DMS153 treated with DMSO at 0.1 percent for 48 hours (cell line): ENCODE measurements around the gene LRIT1.

Experiments used
- DNase-seq: peaks from one replicate; lab custom pipeline; 2025; ENCODE audit not compliant: unreplicated experiment; lab: John Stamatoyannopoulos, UW

LRIT1 gene

DNA sequence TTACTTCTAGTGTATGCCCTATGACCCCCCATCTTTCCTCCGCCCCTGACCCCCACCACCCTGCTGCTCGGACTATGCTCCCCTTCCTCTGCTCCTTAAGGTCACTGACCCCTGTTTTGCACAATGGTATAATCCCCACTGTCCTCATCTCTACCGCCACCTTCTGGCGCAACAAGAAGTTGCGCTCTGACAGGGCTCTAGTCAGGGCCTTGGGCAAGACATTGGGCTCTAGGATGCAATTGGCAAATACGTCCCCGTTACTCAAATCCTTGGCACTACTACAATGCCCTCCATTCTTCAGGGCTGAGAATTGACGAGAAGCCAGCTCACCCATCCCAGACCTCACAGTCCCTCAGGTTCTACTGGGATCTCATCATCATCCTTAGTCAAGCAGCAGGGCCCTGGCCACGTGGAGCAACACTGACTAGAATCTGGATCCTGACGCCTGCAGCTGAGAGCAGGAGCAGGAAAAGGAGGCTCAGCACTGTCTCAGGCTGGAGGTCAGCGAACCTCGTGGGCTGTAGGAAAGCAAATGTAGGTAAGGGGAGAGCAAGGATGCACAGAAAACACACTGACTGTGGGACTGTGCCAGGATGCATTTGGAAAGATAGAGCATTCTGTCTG lies 26.6 kb downstream of the LRIT1 start:
- no peak for DNase-seq

GRCh38 chr10:84214046-84214572 lies 27.2 kb downstream of the LRIT1 start:
- no peak for DNase-seq

- DNase-seq = no peak
Measured at GRCh38 chr10:84213076-84213475, 28.3 kb downstream of the LRIT1 start.

- no peak for DNase-seq
Measured at GRCh38 chr10:84212014-84212413, 29.3 kb downstream of the LRIT1 start.

DNA sequence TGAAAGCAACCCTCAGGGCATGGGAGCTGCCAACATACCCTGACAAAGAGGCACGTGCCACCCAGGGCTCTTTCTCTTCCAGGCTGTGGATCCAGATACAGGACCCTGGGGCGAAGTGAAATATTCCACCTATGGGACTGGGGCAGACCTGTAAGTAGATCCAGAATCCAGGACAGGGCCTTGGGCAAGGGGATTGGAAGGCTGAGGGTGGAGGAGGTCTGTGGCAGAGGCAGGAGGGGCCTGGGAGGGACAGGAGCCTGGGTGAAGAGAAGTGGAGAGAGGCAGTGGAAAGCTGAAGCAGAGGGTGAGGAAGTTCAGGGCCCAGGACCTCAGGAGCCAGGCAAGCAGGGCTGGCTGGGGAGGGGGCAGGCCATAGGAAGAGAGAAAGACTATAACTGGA lies 29.8 kb downstream of the LRIT1 start:
- DNase-seq = no peak

GRCh38 chr10:84208023-84208422 lies 33.3 kb downstream of the LRIT1 start:
- DNase-seq = no peak

DNA sequence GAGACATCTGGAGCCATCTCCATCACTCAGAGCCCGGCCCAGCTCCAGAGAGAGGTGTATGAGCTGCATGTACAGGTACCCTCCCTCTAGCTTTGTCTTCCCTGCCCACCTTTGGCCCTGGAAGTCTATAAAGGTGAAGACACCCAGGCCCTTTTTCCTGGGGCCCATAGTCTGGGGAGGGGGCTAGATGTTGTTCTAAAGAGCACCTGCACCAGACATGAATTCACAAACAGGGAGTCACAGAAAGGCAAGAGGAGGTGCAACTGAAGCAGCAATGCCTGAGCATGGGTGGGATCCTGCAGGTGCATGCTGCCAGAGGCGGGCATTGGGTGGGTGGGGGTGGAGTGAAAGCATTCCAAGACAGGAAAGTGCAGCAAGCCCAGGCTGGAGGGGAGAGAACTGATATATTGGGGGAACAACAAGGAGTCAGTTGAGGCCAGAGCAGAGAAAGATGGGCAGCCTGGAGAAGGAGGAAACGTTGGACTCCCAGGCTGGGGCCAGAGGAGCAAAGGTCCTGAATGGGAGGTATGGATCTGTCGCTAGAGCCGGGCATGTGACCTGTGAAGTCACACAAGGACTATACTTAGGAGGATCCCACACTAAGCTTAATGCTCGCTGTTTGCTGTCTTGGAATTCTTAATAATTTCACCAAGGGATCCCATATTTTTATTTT lies 35.4 kb downstream of the LRIT1 start:
- DNase-seq = no peak

DNA sequence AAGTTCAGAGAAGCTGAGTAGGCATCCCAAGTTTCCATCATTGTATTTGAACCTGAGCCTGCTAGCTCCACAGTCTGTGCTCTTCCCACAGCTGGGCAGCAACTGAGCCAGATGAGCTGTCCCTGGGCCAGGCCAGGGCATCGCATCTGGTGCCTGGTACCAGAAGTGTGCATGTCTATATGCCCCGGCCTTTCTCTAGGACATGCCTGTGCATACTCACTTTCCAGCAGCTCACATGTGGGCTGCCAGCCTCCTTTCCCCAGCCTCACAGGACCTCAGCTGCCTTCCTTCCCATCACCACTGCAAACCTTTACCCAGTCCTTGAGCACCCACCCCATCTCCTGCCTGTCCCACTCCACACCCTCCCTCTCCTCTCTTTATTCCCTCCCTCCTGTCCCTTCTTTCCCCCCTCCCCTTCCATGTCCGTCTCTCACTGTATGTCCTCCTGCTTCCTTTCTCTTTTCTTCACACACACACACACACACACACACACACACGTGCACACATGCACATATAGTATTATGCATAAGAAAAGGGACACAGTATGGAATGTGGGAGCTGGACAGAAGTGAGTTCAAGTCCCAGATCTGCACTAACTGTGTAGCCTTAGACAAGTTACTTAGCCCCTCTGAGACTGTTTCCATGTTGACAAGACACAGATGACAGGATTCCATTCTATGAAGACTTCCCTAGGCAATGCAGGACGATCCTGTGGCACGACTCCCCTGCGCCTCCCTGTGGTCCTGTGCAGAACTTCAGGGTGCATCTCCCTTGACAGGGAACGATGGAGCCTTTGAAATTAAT lies 36.1 kb downstream of the LRIT1 start:
- DNase-seq = peak; percentile 44

GRCh38 chr10:84204610-84205009 lies 36.7 kb downstream of the LRIT1 start:
- no peak for DNase-seq

DNA sequence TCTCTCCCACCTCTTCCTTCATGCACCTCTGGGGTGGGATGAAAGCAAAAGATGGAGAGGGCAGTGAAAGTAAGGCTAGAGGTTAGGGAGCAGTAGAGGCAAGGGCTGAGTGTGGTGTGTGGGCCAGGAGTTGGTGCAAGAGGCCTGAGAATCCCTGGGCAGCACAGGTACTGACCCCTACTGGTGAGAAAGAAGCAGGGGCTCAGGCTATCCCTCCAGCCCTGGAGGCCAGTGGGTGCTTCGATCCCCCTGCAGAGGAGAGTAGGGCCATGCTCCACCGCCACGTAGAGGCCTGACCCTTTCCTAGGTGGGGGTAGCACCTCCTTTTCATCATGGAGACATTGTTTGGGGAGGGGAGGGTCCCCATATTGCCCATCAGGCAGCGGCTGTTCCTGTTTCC lies 37.2 kb downstream of the LRIT1 start:
- DNase-seq = no peak

- DNase-seq = no peak
Measured at GRCh38 chr10:84202349-84202748, 39.0 kb downstream of the LRIT1 start.

DNA sequence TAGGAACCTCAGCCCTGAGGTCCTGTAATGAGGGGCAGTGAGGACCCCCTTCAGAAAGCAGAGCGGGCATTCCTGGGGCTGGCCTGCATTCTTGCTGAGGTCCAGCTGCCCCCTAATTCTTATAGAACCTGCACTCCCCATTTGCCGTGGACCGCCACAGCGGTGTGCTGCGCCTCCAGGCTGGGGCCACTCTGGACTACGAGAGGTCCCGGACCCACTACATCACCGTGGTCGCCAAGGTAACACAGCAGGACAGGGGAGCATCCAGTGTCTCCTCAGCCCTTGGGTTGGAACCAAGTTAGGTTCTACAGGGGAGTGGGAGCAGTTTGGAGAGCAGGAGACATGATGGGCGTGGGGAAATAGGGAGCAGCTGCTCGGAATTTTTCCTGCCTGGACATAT lies 39.7 kb downstream of the LRIT1 start:
- no peak for DNase-seq

DNA sequence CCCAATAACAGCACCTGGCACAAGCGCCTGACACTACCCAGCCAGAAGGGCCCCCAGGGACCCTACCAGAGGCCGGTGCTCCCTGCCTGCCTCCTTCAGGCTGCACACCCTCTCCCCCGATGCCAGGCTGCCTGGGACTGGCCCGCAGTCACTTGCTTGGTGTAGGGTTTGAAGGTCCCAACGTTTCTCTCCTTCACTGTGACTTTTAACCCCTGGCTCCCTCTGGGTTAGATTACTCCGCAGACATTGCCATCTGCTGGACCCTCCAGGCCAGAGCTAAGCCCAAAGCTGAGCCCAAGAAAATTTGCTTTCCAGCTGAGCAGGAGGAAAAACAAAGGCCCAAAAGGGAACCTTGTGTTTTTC lies 40.1 kb downstream of the LRIT1 start:
- DNase-seq = no peak

DNA sequence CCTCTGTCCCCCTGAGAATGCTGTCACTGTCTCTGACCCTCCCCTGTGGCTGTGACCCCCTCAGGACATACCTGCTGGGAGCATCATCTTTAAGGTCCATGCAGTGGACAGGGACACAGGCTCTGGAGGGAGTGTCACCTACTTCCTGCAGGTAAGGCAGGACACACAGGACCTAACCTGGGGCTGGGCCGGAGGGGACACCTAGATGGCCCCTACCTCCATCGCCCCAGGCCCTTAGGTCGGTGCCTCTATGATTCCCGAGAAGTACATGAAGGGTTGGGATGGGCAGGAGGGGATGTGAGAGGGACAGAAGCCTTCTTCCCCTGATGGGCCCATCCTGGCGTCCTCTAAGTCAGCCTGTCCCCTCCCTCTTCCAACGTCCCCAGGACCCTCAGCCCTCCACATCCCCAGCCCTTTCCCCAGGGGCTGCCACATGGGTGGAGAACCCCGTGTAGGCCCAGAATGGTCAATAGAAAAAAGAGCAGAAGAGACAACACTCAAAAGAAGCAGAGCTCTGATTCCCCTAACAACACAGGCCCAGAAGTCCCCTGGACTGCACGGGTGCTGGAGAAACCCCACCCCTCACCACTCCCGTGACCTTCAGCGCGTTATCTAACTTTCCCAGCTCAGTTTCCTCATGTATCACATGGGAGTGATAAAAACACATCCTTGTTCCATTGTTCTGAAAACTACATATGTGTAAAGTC lies 40.7 kb downstream of the LRIT1 start:
- no peak for DNase-seq

DNA sequence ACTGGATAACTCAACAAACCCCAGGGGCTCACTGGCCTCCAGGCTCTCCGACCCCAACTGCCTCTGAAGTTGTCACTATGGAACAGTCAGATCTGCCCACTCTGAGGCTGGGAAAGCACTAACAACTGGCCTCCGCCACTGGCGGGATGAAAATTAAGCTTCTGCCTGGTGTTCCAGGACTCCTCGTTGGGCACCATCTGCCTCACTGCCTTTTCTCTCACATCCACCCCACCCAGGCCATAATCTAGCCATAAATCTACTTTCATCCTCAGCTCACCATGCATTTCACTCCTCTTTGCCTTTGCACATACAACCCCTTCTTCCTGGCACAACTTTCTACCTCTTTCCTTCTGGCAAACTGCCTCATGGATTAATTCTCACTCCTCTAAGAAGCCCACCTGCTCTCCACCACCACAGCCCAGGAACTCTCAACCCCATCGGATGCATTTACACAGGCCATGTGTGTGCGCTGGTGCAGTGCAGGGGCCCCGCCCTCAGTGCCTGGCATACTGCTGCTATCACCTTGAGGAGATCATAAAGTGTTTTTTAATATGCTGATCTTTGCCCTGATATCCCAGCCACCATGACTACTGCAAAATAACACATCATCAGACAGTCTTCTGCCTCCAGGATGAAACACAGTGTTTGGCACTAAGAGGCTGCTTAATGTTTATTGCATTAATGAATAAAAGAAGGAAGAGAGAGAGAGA lies 43.0 kb downstream of the LRIT1 start:
- DNase-seq = no peak

GRCh38 chr10:84197643-84198042 lies 43.7 kb downstream of the LRIT1 start:
- DNase-seq = no peak

DNA sequence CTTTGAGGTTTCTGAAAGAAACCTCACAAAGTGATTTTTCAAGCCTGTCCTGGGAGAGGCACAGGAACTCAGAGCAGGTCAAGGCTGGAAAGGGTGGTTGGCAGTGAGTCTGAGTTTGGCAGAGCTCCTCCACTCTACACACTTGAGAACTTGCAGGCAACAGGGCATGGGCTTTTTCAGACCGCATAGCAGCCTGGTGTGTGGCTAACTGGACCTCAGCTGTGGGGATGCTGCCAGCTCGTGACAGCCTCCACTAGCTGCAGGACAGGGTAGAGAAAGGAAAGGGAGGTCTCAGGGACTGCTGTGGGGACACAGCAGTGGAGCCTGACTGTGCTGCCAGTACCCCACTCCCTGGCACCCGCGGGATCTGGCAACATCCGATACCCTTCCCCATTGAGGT lies 44.4 kb downstream of the LRIT1 start:
- DNase-seq = no peak

DNA sequence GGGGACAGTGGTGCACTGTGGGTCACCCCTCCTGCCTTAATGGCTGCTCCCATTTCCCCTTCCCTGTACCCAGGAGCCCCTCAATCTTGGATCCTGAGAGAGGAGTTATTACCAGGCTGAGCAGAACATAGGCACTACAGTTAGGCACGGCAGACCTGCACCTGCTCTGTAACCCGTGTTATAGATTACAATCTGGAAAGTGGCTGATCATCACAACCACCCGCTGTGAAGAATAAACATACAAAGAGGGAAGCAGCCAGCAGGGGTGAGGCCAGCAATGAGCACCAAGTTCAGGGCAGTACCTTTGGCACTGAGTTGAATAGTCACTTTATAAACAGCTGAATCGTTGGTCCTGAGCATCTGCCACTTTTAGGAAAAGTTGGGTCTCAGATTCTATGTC lies 45.3 kb downstream of the LRIT1 start:
- DNase-seq = peak; percentile 80

DNA sequence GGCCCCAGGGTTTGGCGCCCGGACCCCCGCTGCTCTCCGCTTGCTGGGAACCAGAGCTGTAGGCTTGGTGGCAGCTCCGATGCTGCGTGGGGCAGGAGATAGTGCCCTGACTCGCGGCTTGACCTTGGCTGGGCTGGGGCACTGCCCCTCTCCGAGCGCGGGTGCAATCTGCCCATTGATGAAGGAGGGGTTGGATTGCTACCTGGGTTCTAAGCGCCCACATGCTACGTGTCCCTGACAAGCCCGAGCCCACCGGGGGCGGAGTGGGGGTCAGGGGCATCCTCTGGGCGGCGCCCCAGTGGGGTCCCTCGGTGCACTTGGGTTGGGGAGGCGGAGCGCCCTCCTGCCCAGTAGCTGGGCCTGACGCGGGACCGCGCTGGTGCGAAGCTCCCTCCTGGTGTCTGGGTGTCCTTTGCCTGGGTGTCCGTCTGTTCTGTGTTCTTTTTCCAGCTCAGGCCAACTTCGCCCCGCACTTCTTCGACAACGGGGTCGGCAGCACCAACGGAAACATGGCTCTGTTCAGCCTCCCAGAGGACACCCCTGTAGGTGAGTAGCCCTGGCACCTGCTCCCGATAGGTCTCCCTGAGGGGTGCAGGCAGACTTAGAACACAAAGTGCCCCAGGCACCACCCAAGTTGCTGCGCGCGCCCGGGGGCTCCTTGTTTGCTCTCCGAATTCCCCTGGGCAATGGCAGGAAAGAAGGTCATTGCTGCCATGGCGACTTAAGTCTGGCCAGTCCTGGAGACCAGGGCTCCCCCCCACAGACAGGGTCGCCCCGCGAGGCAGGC lies 46.1 kb downstream of the LRIT1 start:
- no peak for DNase-seq

DNA sequence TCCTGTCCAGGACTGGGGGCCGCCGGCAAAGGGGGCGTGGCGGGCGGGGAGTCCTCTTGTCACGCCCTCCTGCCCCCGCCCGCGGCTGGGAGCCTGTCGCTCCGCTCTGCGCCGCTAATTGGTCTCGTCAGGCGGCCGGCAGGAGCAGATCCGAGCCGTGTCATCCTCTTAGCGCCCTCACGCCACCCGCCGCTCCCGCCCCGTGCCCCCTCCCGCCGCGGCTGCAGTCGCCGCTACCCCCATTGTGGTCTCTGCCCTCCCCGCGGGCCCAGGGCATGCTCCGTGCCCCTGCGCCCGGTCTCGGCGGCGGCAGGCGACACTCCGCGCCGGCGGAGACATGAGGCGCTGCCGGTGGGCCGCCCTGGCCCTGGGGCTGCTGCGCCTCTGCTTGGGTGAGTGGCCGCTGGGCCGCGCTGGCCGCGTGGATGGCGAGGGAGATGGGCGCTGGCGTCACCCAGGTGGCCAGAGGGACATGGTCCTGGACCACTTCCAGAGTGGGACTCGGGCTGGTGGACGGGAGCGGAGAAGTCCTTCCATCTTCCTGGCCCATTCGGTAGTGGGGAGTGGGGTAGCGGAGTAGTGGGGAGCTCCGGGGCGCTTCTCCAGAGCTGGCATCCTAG lies 46.8 kb downstream of the LRIT1 start, which contains the start of gene CDHR1:
Gene CDHR1 (plus strand): TSS at position 114 of the 620 bp plus-strand sequence. CDS start 224 bp downstream, at position 338.
- DNase-seq = no peak
